HepG2 (cell line): ENCODE data around the gene GUCY2C. TPM values are rescaled to one million over a fixed set of nuclear protein-coding genes. Genes with fewer than 3 reads are reported as not detected.

Experiments
- ATAC-seq: fragments of 200-7000 bp; cut with Tn5 transposase; 3 replicates; pipeline ENCODE4 v1.9.1; 2020; ENCODE audit warnings: mild to moderate bottlenecking, moderate library complexity
- BruUV-seq: library from RNA; stranded (reverse); fragments of 400-500 nt; replicated peaks from 2 replicates; lab custom pipeline; 2021; lab: Mats Ljungman, UMichigan
- CTCF ChIA-PET: fragments of 300-600 bp; formaldehyde crosslinking; extraction: SDS; loops from one replicate; lab custom pipeline; 2021; ENCODE audit warnings: low total read pairs, inconsistent platforms, low intra/inter-chr PET ratio; lab: Yijun Ruan, JAX
- POLR2A ChIA-PET: fragments of 350-600 bp; sonication (Branson Sonifier 250); formaldehyde crosslinking; loops from one replicate; lab custom pipeline; 2020; ENCODE audit warnings: antibody characterized with exemption, inconsistent platforms; lab: Yijun Ruan, JAX
- DNase-seq: peaks from one replicate; pipeline ENCODE4 v3.0.0-alpha.2; 2015; ENCODE audit warnings: low spot score
- FAIRE-seq: peaks from 3 replicates; lab custom pipeline; 2011; peaks lifted over from hg19 to GRCh38; lab: Jason Lieb, UNC
- H2AFZ ChIP-seq: one replicate; pipeline ENCODE4 v1.6.1; 2011; ENCODE audit warnings: low read length, inconsistent platforms
- H3K27ac ChIP-seq: fragments of 300-600 bp; 3 replicates; pipeline ENCODE4 v1.8.0; 2011; ENCODE audit warnings: mixed run types, mild to moderate bottlenecking, mixed read lengths, low read length, inconsistent platforms; ENCODE audit not compliant: insufficient read depth; ENCODE audit errors: extremely low read length
- H3K27me3 ChIP-seq, 2 experiments: fragments of 200-600 bp in 1 of 2; 2 replicates in 1 of 2; 3 replicates in 1 of 2; pipeline versions ENCODE4 v1.6.0 to v1.8.0; 2011; ENCODE audit warnings: low read length in 2 of 2, mild to moderate bottlenecking in 2 of 2, moderate library complexity in 2 of 2, inconsistent platforms in 1 of 2; ENCODE audit not compliant: insufficient read depth in 2 of 2, control insufficient read depth in 1 of 2
- H3K36me3 ChIP-seq, 2 experiments: fragments of 200-600 bp in 1 of 2; replicated peaks in 1 of 2; 2 replicates in 1 of 2; 3 replicates in 1 of 2; pipeline versions ENCODE4 v1.5.1 to v1.8.0; 2011; ENCODE audit warnings: low read length in 2 of 2, inconsistent platforms in 1 of 2; ENCODE audit not compliant: insufficient read depth in 2 of 2, control insufficient read depth in 1 of 2
- H3K4me1 ChIP-seq: 2 replicates; pipeline ENCODE4 v1.5.1; 2012; ENCODE audit warnings: low read length, inconsistent platforms; ENCODE audit not compliant: insufficient read depth
- H3K4me2 ChIP-seq: 2 replicates; pipeline ENCODE4 v1.6.0; 2011; ENCODE audit warnings: low read depth, low read length, inconsistent platforms
- H3K4me3 ChIP-seq, 3 experiments: fragments of 200-600 bp in 1 of 3; sonication (generic), shearing (Covaris generic) in 1 of 3; replicated peaks in 1 of 3; 2 replicates each; pipeline ENCODE4 v1.5.1; 2011 to 2016; ENCODE audit warnings: low read length in 3 of 3, inconsistent platforms in 2 of 3, low read depth in 2 of 3, mild to moderate bottlenecking in 2 of 3, control low read depth in 1 of 3, mixed read lengths in 1 of 3; ENCODE audit not compliant: insufficient read depth in 1 of 3
- H3K79me2 ChIP-seq: one replicate; pipeline ENCODE4 v1.6.1; 2011; ENCODE audit warnings: low read length, inconsistent platforms; ENCODE audit not compliant: insufficient read depth
- H3K9ac ChIP-seq: 2 replicates; pipeline ENCODE4 v1.6.0; 2011; ENCODE audit warnings: mild to moderate bottlenecking, low read depth, low read length, inconsistent platforms; ENCODE audit not compliant: insufficient read depth
- H3K9me3 ChIP-seq: 2 replicates; pipeline ENCODE4 v1.5.1; 2012; ENCODE audit warnings: mild to moderate bottlenecking, low read length
- H4K20me1 ChIP-seq: 2 replicates; pipeline ENCODE4 v1.6.0; 2011; ENCODE audit warnings: inconsistent platforms, mild to moderate bottlenecking, low read length, moderate library complexity; ENCODE audit not compliant: insufficient read depth
- WGBS: methylation state at CpG from one replicate; pipeline ENCODE4 v1.1.6; 2017; ENCODE audit warnings: low lambda C conversion rate; 5-methylcytosine and 5-hydroxymethylcytosine counted together
- in situ Hi-C: cut with HindIII; loops from 2 replicates; pipeline ENCODE4 v1.10.0; 2017; ENCODE audit warnings: low pct_unique_long_range_greater_than_20kb; ENCODE audit not compliant: extremely low pct_ligation_motif_present
- intact Hi-C: fragments of 100-400 bp; cut with micrococcal nuclease; formaldehyde crosslinking; loops from one replicate; pipeline ENCODE4 v1.10.0; 2022; ENCODE audit not compliant: unreplicated experiment
- polyA plus RNA-seq, 8 experiments: library from polyadenylated mRNA; depleted of rRNA in 3 of 8; stranded (reverse) in 7 of 8; unstranded in 1 of 8; fragments of >200 nt; fragmentation: Illumina TruSeq in 4 of 8; extraction: Trizol in 4 of 8; gene quantifications; 2 replicates each; pipeline versions ENCODE4 v1.2.1 to v1.2.3, GENCODE V29; 2011 to 2016; ENCODE audit warnings: low read depth in 4 of 8, missing spikeins in 1 of 8, mixed read lengths in 1 of 8; ENCODE audit not compliant: insufficient read depth in 1 of 8
- total RNA-seq, 5 experiments: library from RNA; depleted of rRNA; stranded (reverse); fragments of >200 nt; fragmentation: Illumina TruSeq; extraction: Trizol; gene quantifications; 2 replicates each; pipeline ENCODE4 v1.2.3, GENCODE V29; 2016; ENCODE audit warnings: low read depth in 1 of 5
- TF ChIP-seq, protein P1 (sequence below): sonication (generic); formaldehyde crosslinking; IDR thresholded peaks from 2 replicates; pipeline ENCODE4 v1.5.0; 2020; ENCODE audit warnings: missing genetic modification reagents
- TF ChIP-seq, protein P2 (sequence below): sonication (generic); formaldehyde crosslinking; IDR thresholded peaks from 2 replicates; pipeline ENCODE4 v1.4.0; 2020; ENCODE audit warnings: mild to moderate bottlenecking, missing genetic modification reagents
- TF ChIP-seq, protein P3 (sequence below): sonication (generic); formaldehyde crosslinking; IDR thresholded peaks from 2 replicates; pipeline ENCODE4 v1.8.0; 2023; ENCODE audit warnings: mild to moderate bottlenecking, missing genetic modification reagents
- TF ChIP-seq, protein P4 (sequence below): sonication (generic); formaldehyde crosslinking; IDR thresholded peaks from 2 replicates; pipeline ENCODE4 v1.5.0; 2020; ENCODE audit warnings: mild to moderate bottlenecking, low read depth, missing genetic modification reagents, borderline replicate concordance

GUCY2C gene
- total and polyA plus RNA-seq, 2 of the 13 experiments (the other 11 are each of a cell fraction or from before 2014, with no cell fraction given) = not detected

DNA sequence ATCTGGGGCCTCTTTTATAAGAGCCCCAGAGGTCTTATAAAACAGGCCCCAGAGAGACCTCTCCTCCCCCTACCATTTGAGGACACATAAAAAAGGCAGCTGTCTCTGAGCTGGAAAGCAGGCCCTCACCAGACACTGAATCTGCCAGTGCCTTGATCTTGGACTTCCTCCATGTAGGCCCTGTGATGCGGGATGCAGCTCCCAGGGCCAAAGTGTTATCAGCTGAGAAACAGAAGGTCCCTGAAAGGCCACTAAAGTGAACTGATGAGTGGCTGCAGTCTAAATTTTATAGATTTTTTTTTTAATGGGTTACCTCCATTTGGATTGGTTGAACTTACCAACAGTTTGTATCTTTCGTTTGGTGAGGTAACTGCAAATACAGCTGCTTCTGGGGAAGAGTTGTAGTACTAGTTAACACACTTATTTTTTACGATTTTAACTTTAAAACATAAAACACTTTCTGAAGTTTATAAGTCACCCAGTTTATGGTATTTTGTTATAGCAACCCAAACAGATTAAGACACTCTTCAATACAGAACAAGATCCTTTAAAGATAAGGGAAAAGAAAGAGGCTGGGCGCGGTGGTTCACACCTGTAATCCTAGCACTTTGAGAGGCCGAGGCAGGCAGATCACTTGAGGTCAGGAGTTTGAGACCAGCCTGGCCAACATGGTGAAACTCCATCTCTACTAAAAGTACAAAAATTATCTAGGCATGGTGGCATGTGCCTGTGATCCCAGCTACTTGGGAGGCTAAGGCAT lies 5.6 kb upstream of the GUCY2C start:
- Histone ChIP-seq H3K79me2 (no peaks in the 10 kb centered on the region), H3K4me3 (no peak overlapping the region), H3K9me3 (no peaks in the 10 kb centered on the region), H3K36me3 (no peaks in the 10 kb centered on the region), H3K27me3 (no peaks in the 10 kb centered on the region), H3K9ac (no peak overlapping the region), H3K27ac (no peak overlapping the region), H4K20me1 (no peaks in the 10 kb centered on the region), H3K4me2 (no peak overlapping the region), H3K4me1 (no peaks in the 10 kb centered on the region), H2AFZ (no peak overlapping the region)
- in situ Hi-C loops (loop anchor here (25.0 kb wide), 1 partner anchor 465 kb away; no protein-coding TSS in a partner anchor), intact Hi-C loops (no loop called here)
- POLR2A ChIA-PET = no interaction called here
- FAIRE-seq (no peak), DNase-seq (no peak), ATAC-seq (no peak)
- BruUV-seq = no TSS peak
- TF ChIP-seq, protein P1, sequence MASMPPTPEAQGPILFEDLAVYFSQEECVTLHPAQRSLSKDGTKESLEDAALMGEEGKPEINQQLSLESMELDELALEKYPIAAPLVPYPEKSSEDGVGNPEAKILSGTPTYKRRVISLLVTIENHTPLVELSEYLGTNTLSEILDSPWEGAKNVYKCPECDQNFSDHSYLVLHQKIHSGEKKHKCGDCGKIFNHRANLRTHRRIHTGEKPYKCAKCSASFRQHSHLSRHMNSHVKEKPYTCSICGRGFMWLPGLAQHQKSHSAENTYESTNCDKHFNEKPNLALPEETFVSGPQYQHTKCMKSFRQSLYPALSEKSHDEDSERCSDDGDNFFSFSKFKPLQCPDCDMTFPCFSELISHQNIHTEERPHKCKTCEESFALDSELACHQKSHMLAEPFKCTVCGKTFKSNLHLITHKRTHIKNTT = no peak
- TF ChIP-seq, protein P2, sequence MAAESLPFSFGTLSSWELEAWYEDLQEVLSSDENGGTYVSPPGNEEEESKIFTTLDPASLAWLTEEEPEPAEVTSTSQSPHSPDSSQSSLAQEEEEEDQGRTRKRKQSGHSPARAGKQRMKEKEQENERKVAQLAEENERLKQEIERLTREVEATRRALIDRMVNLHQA = no peak
- TF ChIP-seq, protein P3, sequence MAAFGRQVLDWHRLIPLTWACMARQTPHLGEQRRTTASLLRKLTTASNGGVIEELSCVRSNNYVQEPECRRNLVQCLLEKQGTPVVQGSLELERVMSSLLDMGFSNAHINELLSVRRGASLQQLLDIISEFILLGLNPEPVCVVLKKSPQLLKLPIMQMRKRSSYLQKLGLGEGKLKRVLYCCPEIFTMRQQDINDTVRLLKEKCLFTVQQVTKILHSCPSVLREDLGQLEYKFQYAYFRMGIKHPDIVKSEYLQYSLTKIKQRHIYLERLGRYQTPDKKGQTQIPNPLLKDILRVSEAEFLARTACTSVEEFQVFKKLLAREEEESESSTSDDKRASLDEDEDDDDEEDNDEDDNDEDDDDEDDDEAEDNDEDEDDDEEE (CRISPR knock-in tag) = no peak
- TF ChIP-seq, protein P4, sequence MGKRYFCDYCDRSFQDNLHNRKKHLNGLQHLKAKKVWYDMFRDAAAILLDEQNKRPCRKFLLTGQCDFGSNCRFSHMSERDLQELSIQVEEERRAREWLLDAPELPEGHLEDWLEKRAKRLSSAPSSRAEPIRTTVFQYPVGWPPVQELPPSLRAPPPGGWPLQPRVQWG (CRISPR knock-in tag) = no peak
- CTCF ChIA-PET = no interaction called here
- 40% methylated on average over 6 of the region's 6 CpGs for WGBS
